ENCODE measurements around the gene HBG2. TPM values are rescaled to one million over a fixed set of nuclear protein-coding genes. Genes with fewer than 3 reads are reported as not detected.

Gene HBG2
- total and polyA plus RNA-seq, 9 of the 15 experiments (the other 6 are each of a cell fraction or from before 2014, with no cell fraction given): 1,626 to 58,619 (median 10,515) TPM

GRCh38 chr11:5252192-5252918 is 2.2 kb downstream of the HBG2 start (continued):
- TF ChIP-seq, protein P1, sequence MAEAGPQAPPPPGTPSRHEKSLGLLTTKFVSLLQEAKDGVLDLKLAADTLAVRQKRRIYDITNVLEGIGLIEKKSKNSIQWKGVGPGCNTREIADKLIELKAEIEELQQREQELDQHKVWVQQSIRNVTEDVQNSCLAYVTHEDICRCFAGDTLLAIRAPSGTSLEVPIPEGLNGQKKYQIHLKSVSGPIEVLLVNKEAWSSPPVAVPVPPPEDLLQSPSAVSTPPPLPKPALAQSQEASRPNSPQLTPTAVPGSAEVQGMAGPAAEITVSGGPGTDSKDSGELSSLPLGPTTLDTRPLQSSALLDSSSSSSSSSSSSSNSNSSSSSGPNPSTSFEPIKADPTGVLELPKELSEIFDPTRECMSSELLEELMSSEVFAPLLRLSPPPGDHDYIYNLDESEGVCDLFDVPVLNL (CRISPR knock-in tag; IDR thresholded peaks at IDR 0.05; ENCODE audit: low read depth): no peak
- 0 out of 2 replicates have a peak, but pooled peaks have one; percentile 24 for TF ChIP-seq PATZ1 (CRISPR knock-in tag; IDR thresholded peaks at IDR 0.05; ENCODE audit: borderline replicate concordance)
- TF ChIP-seq RBFOX2 (IDR thresholded peaks at IDR 0.05; ENCODE audit: low read depth, low read length): 0 out of 2 replicates have a peak, but pooled peaks have one; percentile 9
- peak; percentile 37; the same call in 1 of the 2 replicates for TF ChIP-seq PML (IDR thresholded peaks at IDR 0.05; ENCODE audit: low read length)
- peak; percentile 73; the same call in 1 of the 2 replicates for TF ChIP-seq ZNF77 (CRISPR knock-in tag; IDR thresholded peaks at IDR 0.05)
- no peak for TF ChIP-seq SAP30 (IDR thresholded peaks at IDR 0.05; ENCODE audit: borderline replicate concordance, insufficient read depth, low read depth, low read length, poor library complexity, severe bottlenecking)
- peak; percentile 57; the same call in 1 of the 2 replicates for TF ChIP-seq ZNF561 (CRISPR knock-in tag; conservative IDR thresholded peaks at IDR 0.05)
- TF ChIP-seq TBP (optimal IDR thresholded peaks at IDR 0.05; ENCODE audit: low read depth, low read length): no peak
- TF ChIP-seq ESRRB (CRISPR knock-in tag; IDR thresholded peaks at IDR 0.05; ENCODE audit: borderline replicate concordance): no peak
- 0 out of 2 replicates have a peak, but pooled peaks have one; percentile 5 for TF ChIP-seq ZNF696 (CRISPR knock-in tag; conservative IDR thresholded peaks at IDR 0.05)
- TF ChIP-seq POLR2AphosphoS5 (IDR thresholded peaks at IDR 0.05; ENCODE audit: control insufficient read depth, insufficient read depth, low read depth, low read length): peak; percentile 49; the same call in 1 of the 2 replicates
- peak; percentile 5; the same call in 1 of the 2 replicates for TF ChIP-seq MAFK (IDR thresholded peaks at IDR 0.05; ENCODE audit: low read length)
- TF ChIP-seq MLLT1 (IDR thresholded peaks at IDR 0.05): peak in 1 of 2 experiments; percentile 51; a peak in 3 of 4 replicates
- TF ChIP-seq BACH1 (tag; IDR thresholded peaks at IDR 0.05): 0 out of 2 replicates have a peak, but pooled peaks have one; percentile 31
- TF ChIP-seq, protein P2, sequence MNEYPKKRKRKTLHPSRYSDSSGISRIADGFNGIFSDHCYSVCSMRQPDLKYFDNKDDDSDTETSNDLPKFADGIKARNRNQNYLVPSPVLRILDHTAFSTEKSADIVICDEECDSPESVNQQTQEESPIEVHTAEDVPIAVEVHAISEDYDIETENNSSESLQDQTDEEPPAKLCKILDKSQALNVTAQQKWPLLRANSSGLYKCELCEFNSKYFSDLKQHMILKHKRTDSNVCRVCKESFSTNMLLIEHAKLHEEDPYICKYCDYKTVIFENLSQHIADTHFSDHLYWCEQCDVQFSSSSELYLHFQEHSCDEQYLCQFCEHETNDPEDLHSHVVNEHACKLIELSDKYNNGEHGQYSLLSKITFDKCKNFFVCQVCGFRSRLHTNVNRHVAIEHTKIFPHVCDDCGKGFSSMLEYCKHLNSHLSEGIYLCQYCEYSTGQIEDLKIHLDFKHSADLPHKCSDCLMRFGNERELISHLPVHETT (CRISPR knock-in tag; conservative IDR thresholded peaks at IDR 0.05 in 1 of 2, IDR thresholded peaks at IDR 0.05 in 1 of 2): 0 out of 4 replicates have a peak, but pooled peaks of 1 of the 2 experiments have one; percentile 4
- 0 out of 2 replicates have a peak, but pooled peaks have one; percentile 7 for TF ChIP-seq CTBP1 (IDR thresholded peaks at IDR 0.05; ENCODE audit: borderline replicate concordance)
- peak in 1 of 2 experiments; percentile 20; a peak in 1 of 4 replicates for TF ChIP-seq MNT (conservative IDR thresholded peaks at IDR 0.05)
